SIG-M5 treated with dmso at 0.1 percent for 504 hours (cell line): ENCODE measurements around the gene SYT7.
"Not testable (repeated sequence)": the region's sequence is repeated elsewhere in the genome, so short reads cannot be mapped to it uniquely, and the experiment has no call there.

Experiments used
- DNase-seq: peaks from one replicate; lab custom pipeline; 2025; ENCODE audit not compliant: unreplicated experiment; lab: John Stamatoyannopoulos, UW

SYT7 gene

GRCh38 chr11:61480994-61481335, 99.9 kb downstream of the SYT7 start:
- DNase-seq: peak; percentile 18

GRCh38 chr11:61480261-61480993, 100.4 kb downstream of the SYT7 start:
- DNase-seq: no peak

DNA sequence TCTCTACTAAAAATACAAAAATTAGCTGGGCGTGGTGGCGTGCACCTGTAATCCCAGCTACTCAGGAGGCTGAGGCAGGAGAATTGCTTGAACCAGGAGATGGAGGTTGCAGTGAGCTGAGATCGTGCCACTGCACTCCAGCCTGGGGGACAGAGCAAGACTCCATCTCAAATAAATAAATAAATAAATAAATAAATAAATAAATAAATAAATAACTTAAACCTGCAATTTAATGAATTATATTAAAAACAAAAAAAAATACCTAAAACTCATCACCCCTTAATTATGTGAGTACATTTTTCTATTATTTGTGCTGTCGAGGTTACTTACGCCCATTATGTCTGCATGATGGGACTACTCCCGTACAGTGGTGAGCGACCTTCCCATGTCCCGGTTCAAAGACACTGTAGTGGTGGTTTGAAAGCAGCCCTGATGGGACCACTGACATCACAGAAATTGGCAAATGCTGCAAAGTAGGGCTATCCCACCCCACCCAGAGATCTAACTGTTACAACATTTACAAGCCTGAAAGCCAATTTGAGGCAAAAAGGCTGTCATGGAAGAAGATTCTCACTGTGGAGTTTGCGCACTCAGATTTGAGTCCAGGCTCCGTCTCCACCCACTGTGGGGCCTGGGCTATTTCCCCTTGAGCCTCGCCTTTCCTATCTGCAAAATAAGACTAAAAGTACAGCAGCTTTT, 101.4 kb downstream of the SYT7 start:
- not testable (repeated sequence) for DNase-seq

DNA sequence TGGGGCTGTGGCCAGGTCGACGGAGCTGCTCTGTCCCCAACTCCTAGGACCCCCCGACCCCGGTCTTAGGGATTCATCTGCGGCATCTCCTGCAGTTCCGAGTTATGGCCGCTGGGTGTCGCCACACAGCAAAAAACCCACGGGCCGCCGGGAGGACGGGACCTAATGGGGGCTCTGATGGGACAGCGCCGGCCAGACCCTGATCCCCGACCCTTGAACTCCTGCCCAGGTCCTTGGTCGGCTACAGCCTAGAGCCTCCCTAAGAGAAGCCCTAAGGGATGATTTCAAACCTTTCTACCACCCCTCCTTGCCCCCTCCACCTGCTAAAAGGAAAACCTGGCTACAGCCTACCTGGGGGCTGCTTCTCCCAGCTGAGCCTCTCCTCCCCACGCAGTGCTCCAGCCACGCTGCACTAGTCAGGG, 103.1 kb downstream of the SYT7 start:
- no peak for DNase-seq

DNA sequence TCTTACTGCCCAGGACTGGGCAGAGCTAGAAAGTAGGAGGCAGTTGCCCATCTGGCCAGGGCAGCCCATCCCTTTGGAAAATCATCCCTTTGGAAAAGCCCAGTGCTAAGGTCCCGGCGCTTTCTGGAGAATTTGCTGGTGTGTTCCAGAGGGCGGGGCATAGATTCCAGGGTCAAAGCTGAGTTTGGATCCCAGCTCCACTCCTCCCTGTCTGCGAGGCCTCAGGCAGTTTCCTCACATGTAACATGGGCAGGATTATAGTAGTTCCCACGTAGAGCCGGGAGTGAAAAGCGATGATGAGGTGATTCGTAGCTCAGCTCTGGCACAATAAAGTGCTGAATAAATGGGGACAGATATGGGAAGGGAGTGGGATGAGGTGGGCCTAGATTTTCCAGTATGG, 103.8 kb downstream of the SYT7 start:
- DNase-seq: no peak

- DNase-seq: no peak
Observed at GRCh38 chr11:61476371-61476770, 104.5 kb downstream of the SYT7 start.

- DNase-seq: no peak
Observed at GRCh38 chr11:61475433-61475832, 105.4 kb downstream of the SYT7 start.

GRCh38 chr11:61474013-61474643, 106.7 kb downstream of the SYT7 start:
- DNase-seq: no peak

- DNase-seq: no peak
Observed at GRCh38 chr11:61473370-61474012, 107.4 kb downstream of the SYT7 start.

DNA sequence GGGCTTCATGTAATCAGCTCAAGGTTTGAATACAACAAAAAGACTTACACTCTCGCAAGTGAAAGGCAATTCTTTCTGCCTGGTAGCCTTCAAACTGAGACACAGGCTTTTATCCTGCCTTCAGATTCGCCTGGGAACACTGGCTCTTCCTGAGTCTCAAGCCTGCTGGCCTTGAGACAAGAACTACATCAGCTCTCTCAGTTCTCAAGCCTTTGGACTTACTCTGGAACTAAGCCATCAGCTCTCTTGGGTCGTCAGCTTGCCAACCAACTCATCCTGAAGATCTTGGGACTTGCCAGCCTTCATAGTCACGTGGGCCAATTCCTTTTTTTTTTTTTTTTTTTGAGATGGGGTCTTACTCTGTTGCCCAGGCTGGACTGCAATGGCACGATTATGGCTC, 108.0 kb downstream of the SYT7 start:
- DNase-seq: no peak

DNA sequence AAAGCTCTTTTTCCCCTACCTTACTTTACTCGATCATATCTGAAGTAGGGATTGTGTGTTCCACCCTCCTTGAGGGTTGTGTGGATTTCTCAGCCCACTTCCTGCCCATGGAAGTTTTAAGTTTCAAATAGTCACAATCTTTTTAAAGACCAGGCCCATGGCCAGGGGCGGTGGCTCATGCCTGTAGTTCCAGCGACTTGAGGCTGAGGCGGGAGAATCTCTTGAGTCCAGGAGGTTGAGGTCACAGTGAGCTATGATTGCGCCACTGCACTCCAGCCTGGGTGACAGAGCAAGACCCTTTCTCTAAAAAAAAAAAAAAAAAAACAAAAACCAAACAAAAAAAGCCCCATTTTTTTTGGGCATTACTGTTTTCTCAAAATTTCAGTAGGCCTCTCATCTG, 108.6 kb downstream of the SYT7 start:
- no peak for DNase-seq

DNA sequence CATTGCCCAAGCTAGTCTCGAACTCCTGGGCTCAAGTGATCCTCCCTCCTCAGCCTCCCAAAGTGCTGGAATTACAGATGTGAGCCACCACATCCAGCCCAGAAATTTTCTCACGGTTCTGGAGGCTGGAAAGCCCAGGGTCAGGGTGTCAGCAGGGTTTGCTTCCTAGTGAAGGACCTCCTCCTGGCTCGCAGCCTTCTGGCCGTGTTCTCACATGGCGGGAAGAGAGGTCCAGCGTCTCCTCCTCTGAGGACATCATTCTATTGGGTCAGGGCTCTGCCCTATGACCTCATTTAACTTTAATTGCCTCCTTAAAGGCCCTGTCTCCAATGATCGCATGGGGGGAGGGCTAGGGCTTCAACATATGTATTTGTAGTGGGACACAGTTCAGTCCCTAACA, 112.9 kb downstream of the SYT7 start:
- no peak for DNase-seq

- not testable (repeated sequence) for DNase-seq
Observed at GRCh38 chr11:61467602-61468001, 113.3 kb downstream of the SYT7 start.
